GM18526 (cell line): ENCODE results near the gene GOLGB1.

ENCODE experiments used
- POLR2A ChIP-seq: IDR thresholded peaks from 3 replicates; pipeline ENCODE4 v1.6.1; 2011; ENCODE audit not compliant: insufficient read length; ENCODE audit errors: extremely low read depth

The GOLGB1 gene

GRCh38 chr3:121749276-121750086 lies at the start of gene GOLGB1:
GOLGB1 (minus strand) TSS chr3:121749741; CDS start chr3:121730971, 18,770 bp downstream.
- TF ChIP-seq POLR2A: peak; percentile 97

GRCh38 chr3:121796970-121797369 lies 47.4 kb upstream of the GOLGB1 start:
- no peak for TF ChIP-seq POLR2A

GRCh38 chr3:121794264-121794983 lies 44.9 kb upstream of the GOLGB1 start:
- no peak for TF ChIP-seq POLR2A

- TF ChIP-seq POLR2A: no peak
Observed at GRCh38 chr3:121793078-121793477, 43.5 kb upstream of the GOLGB1 start.

- TF ChIP-seq POLR2A: no peak
Observed at GRCh38 chr3:121786485-121786884, 36.9 kb upstream of the GOLGB1 start.

- TF ChIP-seq POLR2A: no peak
Observed at GRCh38 chr3:121781611-121782010, 32.1 kb upstream of the GOLGB1 start.

- TF ChIP-seq POLR2A: no peak
Observed at GRCh38 chr3:121769246-121769645, 19.7 kb upstream of the GOLGB1 start.

- TF ChIP-seq POLR2A: no peak
Observed at GRCh38 chr3:121768452-121768851, 18.9 kb upstream of the GOLGB1 start.

- no peak for TF ChIP-seq POLR2A
Observed at GRCh38 chr3:121759541-121760202, 10.1 kb upstream of the GOLGB1 start.

- no peak for TF ChIP-seq POLR2A
Observed at GRCh38 chr3:121758727-121759450, 9.3 kb upstream of the GOLGB1 start.

GRCh38 chr3:121757812-121758545 lies 8.4 kb upstream of the GOLGB1 start:
- TF ChIP-seq POLR2A: no peak

GRCh38 chr3:121757087-121757811 lies 7.7 kb upstream of the GOLGB1 start:
- no peak for TF ChIP-seq POLR2A

GRCh38 chr3:121752772-121753171 lies 3.2 kb upstream of the GOLGB1 start:
- no peak for TF ChIP-seq POLR2A

GRCh38 chr3:121752261-121752660 lies 2.7 kb upstream of the GOLGB1 start:
- no peak for TF ChIP-seq POLR2A
